ENCODE results near the gene KCMF1.

- TF ChIP-seq POLR2A (IDR thresholded peaks at IDR 0.05): no peak
- TF ChIP-seq CTCF (IDR thresholded peaks at IDR 0.05): no peak
These were observed 30.0 kb upstream of the KCMF1 start for GRCh38 chr2:84940831-84941412.

All from adrenal gland (tissue), 5 donors.